Eye (tissue), 1 donor: ENCODE results near the gene STKLD1.
A peak's percentile ranks its signal among the peaks of the same experiment; 100 is the strongest.

Source experiments
- DNase-seq: peaks from one replicate; pipeline ENCODE4 v3.0.0-alpha.2; 2015

STKLD1 gene

DNA sequence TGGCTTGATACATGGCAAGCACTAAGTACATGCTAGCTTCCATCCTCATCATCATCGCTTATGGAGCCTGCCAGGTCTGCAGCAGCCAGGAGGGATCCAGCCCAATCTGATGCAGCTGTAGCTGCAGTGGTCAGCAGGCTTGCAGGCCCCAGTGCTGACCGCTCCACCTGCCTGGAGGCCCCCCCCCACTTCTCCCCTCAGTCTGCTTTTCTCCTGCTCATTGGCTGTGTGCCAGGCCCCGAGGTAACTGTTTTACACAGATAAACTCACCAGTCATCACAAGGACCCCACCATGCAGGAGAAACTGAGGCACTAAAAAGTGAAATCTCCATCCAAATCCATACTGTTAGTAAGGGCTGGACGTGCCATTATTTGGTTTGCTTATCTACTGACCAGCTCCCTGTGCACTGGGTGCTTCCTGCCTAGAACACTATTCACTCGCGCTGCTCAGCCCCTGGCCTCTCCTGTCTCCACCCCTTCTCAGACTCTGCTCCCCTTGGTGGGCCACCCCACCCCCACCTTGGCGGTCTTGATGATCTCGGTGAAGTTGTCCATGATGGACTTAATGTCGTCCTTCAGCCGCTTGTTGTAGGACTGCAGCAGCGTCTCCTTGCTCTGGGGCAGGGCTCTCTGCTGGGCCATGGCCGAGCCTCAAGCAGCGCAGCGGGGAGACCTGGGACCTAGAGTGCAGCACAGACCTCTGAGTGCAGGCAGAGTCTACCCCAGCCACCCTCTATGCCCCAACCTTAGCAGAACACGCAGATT is 30.0 kb upstream of the STKLD1 start:
- no peak for DNase-seq

DNA sequence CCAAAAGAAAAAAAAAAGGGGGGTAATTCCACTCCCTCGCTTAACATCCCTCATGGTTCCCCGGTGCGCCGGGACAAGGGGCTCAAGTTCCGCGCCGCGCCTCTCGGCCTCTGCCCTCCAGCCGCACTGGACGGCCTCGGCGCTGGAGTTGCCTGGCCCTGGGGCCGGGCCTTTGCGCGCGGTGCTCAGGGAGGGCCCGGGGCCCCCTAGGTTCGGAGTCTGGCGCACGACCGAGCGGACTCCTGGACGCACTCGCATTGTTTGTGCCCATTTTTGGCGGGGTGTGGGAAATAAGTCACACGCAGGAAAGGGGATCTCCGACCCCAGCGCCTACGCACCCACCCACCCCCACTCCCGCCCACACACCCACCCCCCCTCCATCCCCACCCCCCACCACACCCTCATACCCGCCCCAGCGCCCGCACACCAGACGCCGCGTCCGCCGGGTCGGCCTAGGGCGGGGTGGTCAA is 28.6 kb upstream of the STKLD1 start:
- peak; percentile 67 for DNase-seq

DNA sequence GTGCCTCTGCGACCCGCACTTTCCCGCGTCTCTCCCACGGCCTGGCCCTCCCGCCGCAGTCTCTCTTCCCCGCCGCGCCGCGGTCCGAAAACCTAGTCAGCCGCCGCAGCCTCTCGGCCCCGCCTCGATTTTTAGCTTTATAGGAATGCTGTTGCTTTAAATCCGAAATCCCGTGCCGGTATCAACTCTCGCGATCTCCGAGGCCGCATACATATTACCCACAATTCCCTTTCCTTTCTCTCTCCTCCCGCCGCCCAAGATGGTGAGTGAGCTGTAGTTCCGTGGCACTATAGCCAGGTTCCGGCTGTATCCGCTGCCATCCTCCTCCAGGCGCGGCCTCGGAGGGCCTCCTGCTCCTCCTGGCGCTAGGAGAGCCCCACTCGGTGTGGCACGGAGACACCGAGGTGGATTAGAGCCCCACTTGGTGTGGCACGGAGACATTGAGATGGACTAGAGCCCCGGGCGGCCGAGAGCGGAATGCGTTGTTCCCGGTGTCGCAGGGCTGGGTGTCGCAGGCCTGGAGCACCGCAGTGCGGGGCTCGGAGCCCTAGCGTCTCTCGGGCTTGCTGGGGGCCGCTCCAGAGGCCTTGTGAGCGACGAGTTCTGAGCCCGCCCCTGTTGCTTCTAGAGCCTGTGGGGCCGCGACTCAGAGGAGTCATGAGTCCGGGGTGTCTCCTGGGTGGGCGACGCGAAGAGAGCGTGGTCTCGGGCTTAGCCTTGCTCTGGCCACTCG is 28.0 kb upstream of the STKLD1 start, which contains the start of the genes MED22 and RPL7A:
MED22 (minus strand) TSS at position 147 of the 733 bp plus-strand sequence. CDS start 1,469 bp downstream, outside the sequence.
RPL7A (plus strand) TSS at position 234 of the 733 bp plus-strand sequence; CDS start at position 260, 26 bp downstream.
- peak; percentile 99 for DNase-seq

DNA sequence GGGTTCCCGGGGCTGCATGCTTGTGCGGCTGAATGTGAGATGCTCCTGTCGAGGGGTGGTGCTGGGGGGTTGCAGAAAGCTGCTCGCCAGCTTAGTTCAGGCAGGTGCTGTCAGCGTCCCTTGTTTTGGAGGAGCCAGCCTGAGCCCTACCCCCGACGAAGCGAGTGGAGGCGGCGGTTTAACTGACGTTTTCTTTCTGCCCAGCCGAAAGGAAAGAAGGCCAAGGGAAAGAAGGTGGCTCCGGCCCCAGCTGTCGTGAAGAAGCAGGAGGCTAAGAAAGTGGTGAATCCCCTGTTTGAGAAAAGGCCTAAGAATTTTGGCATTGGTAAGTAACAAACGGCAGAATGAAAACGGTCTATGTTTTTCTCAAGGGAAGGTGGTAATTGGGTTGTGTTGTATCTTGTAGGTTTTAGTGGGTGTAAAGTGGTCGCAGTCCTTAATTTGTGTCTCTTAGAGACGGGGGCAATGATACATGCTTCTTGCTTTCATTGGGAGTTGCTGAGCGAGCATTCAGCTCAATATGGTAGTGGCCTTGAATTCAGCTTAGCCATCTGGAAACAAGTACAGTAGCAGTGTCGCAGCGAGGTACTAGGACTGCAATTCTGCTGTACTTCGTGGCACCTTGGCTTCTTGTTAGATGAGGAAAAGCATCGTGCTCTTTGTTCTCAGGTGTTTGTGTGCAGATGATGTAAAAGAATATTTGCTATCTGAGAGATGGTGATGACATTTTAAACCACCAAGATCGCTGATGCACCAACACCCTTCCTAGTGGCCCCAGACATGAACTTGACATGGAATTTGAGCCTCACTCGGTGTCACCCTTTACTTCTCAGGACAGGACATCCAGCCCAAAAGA is 27.2 kb upstream of the STKLD1 start:
- peak; percentile 14 for DNase-seq

DNA sequence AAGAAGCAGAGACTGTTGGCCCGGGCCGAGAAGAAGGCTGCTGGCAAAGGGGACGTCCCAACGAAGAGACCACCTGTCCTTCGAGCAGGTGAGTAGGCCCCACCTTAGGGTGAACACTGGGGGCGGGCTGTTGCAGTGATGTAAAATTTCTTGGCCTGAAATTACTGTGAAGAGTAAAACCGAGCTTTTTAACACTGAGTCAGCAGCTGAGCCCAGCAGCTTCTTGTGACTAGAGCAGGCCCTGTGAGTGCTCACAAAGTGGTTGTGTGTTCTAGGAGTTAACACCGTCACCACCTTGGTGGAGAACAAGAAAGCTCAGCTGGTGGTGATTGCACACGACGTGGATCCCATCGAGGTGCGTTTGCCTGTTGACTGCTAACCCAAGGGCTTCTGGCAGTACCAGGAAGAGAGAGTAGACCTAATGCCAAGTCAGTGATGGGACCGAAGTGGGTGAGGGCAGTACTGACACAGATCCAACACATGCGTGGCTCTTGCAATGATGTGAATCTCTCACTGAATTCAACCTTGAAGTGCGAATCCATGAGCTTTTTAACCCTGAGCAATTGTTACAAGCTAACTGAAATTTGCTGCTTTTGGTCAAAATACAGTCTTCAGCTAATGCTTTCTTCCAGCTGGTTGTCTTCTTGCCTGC is 26.1 kb upstream of the STKLD1 start:
- no peak for DNase-seq

DNA sequence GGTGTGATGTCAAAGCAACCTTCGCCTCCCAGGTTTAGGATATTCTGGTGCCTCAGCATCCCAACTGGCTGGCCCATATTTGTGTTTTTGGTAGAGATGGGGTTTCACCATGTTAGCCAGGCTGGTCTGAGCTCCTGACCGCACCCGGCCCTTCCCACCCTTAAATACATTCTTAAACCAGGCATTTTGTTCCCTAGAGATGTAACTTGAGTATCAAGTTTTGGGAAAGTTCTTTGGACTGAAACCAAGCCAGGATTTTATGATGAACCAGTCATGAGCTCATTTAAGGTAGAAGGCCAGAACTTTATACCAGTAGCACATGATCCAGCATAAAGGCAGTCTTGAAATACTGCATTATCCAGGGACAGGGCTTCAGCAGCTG is 24.6 kb upstream of the STKLD1 start:
- DNase-seq: no peak

DNA sequence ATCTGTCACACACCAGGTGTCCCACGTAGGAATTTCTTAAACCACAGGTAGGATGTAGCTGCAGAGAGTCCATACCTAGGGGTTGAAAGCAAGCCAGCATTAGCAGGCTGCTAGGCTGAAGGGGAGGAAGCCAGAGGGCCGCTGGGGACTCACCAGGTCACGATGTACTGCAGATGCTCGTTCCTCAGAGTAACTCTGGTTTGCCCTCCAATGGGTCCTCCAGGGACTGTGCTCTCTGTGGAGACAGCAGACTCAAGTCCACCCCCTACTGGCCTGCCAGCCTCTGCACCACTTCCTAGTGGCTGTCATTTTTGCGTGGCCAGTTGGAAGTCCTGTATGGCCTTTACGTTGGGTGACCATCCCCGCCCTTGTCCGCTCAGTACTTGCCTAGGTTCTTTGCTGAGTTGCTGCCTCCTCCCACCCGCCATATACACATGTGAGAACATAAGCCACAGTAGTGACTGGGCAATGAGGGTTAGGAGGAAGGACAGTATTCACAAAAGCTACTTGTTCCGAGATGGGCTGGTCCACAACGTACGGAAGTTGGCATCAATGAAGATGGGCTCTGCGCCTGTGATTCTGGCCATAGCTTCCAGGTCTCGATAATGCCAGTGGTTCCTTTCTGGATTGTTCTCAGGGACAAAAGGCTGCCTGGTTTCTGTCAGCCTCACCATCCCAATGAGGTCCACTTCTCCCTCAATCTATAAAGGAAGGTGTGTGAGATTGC is 24.1 kb upstream of the STKLD1 start:
- peak; percentile 30 for DNase-seq

DNA sequence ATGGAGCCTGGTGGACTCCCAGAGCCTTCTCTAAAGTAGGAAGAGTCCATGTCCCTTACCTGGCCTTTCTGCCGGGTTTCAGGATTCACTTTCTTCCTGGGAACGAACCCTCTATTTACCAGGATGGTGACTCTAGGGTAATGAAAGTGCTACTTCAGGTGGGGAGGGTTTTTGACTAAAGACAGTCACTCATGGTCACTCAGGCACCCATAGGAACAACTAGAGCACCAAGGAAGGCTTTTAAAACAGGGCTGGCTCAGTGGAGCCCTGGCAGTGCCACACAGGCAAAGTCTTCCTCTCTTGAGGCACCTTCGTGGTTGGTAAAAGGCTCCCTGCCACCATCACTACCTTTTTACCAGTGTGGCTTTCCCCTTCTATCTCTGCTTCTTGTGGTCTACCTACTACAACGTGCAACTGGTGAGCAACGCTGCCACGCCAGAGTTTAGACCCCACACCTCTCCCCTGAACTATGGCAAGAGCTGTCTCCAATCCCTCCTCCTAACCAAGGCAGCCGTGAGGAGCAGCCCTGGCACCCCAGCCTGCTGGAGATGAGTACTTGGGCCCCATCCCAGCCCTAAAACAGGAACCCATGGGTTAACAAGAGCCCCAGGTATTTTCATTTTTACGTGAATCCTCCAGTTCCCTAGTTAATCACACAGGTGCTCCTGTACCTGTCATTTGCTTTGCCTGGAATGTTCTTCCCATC is 23.4 kb upstream of the STKLD1 start:
- no peak for DNase-seq

DNA sequence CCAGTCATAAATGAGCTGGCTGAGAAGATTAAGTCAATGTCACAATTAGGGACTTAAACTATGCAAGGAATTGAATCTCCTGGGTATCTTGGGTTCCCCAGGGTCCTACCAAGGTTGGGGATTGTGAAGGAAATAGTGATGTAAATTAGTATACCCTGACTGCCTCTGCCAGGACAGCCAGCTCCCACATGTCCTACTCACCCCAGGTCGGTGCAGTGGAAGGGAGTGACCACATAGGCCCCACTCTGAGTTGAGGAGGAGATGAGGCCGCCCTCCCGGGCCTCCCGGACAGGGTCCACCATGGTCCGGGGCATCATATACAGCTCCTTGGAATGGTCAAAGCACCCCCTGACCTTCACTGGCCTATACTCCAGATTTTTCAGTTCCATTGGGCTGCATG is 22.6 kb upstream of the STKLD1 start:
- DNase-seq: no peak

DNA sequence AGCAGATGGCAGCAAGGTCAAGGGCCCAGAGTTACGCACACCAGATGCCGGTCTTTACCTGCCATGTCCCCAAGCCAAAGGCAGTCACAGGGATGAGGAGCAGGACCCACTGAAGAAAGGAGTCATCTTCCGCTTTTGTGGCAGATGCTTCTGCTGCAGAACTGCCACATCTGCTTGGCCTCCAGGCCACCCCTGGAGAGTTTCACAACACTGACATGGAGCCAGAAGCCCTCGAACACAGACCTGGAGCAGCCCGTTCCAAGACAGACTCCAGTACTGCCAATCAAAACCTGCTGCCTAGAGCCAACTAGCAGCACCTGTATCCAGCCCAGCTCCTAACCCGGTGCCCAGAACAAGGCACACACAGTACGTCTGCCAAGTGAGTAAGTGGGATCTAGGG is 21.4 kb upstream of the STKLD1 start:
- DNase-seq: no peak

DNA sequence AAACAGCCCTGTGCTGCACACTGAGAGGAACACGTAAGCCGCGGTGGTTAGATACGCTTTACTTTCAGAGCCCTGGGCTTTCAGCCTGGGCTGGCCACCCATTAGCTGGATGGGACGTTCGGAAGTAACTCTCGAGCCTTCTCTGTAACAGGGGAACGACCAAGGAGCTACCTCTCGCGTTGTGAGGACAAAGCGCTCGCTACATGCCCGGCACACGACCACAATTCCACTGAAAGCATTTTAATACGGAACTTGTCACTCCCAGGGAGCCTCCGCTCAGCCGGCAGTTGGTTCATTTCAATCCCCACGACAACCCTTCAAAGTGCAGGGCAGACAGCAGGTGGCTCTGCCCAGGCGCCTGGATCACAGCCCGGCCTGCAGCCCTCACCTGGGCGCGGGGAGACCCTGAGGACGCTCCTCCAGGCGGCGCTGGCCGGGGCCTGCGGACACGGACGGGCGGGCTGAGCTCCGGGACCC is 20.2 kb upstream of the STKLD1 start:
- DNase-seq: peak; percentile 35

DNA sequence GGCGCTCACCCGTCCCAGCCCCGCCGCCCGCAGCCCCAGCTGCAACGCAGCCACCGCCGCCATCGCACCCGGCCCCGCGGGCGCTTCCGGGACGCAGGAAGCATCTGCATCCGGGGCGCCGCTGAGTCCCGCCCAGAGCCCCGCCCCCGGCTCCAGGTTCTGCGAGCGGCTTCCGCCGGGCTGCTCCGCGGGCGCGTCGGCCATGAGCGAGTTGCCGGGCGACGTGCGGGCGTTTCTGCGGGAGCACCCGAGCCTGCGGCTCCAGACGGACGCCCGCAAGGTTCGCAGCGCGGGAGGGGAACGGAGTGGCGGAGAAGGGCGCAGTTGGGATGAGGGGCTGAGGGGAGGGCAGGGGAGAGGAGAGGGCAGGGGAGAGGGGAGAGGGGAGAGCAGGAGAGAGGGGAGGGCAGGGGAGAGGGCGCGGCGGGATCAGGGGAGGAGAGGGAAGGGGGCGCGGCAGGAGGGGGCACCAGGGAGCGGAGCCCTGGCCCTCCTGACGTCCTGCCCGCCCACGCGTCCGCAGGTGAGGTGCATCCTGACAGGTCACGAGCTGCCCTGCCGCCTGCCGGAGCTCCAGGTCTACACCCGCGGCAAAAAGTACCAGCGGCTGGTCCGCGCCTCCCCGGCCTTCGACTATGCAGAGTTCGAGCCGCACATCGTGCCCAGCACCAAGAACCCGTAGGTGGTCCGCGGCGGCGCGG is 19.6 kb upstream of the STKLD1 start, which contains the start of the genes SURF1 and SURF2:
SURF1 (minus strand) TSS at position 97 of the 701 bp plus-strand sequence; CDS start at position 63, 34 bp downstream.
SURF2 (plus strand) TSS at position 160 of the 701 bp plus-strand sequence; CDS start at position 203, 43 bp downstream.
- DNase-seq: peak; percentile 93

DNA sequence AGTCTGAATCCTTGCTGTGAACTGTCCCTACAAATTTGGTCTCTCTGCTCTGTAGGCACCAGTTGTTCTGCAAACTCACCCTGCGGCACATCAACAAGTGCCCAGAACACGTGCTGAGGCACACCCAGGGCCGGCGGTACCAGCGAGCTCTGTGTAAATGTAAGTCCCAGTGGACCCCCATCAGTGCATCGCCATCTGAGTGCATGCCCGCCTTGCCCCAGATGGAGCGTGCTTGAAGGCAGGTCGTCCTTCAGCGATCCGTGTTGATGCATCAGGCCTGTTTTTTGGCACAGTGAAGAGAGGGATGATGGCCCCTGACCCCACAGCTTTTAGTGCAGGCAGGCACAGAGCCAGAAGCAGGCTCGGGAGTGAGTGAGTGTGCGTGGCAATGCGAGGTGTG is 18.5 kb upstream of the STKLD1 start:
- DNase-seq: no peak

DNA sequence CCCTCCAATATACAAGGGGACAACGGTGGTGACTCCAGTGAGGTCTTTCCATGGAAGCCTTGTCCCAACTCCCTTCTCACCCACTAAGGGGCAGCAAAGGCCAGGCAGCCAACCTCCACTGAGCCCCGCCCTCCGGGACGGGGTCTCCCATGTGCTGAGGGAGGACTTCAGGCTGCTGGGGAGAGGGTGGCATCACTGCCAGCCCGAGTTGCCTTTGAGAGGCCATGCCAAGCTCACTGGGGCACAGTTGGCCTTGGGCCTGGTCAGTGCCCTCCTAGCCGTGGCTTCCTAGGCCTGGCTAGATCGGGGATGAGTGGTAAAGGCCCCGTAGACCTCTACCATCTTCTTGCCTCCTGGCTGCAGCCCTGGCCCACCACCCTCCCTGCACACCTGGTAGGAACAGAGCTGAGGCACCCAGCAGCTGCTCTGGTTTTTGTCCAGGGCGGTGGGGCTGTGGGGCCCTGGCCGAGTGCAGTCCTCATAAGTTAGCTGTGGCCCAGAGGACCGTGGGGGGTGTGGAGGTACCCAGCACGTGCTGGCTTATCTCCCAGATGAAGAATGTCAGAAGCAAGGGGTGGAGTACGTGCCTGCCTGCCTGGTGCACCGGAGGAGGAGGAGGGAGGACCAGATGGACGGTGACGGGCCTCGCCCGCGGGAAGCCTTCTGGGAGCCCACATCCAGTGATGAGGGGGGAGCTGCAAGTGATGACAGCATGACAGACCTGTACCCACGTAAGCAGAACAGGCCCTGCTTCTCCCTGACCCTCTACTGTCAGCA is 16.6 kb upstream of the STKLD1 start:
- peak; percentile 34 for DNase-seq

DNA sequence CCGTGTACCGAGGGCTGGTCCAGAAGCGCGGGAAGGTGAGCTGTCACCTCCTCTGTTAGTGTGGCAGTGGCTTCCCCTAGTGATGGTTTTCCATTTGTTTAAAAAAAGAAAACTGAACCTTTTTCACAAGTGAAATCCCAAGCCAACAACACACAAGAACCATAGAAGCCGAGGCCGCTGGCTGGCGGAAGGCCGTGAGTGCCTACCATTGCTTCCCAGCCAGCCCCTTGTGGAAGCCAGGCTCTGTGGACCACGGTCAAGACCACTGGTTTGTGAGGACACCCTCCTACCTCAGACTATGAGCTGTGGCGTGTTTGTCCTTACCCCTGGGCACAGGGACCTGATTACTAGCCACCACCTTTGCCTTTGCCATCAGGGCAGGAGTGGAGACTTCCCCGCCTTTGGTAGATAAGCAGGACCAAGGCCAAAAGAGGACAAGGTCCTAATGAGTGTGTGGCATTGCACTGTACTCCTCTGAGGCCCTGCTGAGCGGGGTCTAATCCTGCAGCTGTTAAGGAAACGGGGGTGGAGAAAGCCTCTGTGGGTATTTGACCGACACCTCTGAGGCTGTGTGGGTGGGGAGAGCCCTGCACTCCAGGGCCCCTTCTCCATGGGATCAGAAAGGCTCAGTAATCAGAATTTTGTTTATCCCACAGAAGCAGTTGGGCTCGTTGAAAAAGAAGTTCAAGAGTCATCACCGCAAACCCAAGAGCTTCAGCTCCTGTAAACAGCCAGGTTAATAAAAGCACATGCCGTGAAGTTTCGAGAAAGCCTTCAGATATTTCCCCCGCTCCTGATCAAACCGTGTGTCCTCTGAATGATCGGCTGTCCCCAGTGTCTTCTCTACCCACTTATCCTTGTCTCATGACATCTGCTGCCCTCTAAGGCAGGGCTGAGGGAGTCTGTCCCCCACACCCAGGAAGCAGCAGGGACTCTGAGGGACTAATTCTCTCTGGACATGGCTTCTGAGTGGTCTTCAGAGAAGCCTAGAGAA is 15.5 kb upstream of the STKLD1 start:
- no peak for DNase-seq

DNA sequence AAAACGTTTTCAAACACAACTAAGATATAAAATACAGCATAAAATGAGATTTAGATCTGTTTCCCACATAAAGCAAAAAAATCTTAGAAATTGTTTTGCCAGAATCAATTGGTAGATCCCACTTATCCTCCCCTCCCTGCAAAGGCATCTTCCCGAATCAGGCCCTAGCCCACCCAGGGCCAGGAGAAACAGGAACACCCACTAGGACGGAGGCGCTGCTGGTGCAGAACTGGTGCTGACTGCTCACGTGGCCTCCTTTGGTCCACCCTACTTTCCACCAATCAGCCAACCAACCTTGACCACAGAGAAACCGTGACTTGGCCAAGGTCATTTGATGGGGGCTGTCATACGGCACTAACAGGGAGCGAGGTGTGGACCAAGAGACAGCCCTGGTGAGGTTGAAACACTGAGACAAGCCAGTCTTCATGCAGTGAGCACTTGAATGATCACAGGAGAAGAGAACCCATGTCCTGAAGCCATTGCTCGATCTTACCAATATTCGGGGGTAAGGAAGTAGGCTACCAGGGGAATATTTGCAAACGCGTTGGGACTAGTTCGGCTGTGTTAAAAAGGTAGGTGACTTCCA is 14.6 kb upstream of the STKLD1 start:
- DNase-seq: no peak

DNA sequence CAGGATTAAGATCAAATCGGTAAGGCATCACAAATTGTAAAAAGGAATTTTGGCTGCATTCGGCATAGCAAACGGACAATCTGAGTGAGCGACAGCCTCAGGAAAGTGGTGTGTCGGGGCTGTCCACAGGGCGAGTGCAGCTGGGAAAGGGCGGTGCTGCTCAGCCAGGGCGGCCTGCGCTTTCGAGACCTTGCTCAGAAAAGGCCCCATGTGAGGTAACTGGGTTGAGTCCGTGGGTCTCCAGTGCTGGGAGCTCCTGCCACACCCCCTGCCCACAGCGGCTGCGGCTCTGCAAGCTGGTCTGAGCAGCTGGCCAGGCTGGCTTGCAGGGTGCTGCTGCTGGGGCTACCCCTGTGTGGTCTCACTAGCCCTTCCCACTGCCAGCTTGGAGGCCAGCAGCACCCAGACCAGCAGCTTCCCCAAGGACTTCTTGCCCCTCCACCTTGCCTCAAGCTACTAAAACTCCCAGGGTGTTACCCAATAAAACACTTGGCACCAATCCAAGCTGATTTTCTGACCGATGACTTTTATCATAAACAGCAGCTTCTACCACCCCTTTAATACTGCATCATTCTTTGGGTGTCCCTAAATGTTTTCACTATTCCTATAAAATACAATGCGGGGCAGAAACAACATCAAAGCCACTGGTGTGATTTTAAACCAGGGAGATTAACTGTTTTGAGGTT is 13.7 kb upstream of the STKLD1 start:
- no peak for DNase-seq
